CD4-positive, alpha-beta T cell treated with Interleukin-12 subunit alpha and Interleukin-12 subunit beta, for 1 hour (primary cell): ENCODE data around the gene WWTR1.

Experiments
- DNase-seq: peaks from one replicate; pipeline ENCODE4 v3.0.0-alpha.2; 2020

WWTR1 gene

GRCh38 chr3:149589332-149589731 is 68.5 kb downstream of the WWTR1 start:
- no peak for DNase-seq

- DNase-seq = no peak
These were observed 68.9 kb downstream of the WWTR1 start for GRCh38 chr3:149588909-149589308.

GRCh38 chr3:149587383-149587782 is 70.4 kb downstream of the WWTR1 start:
- no peak for DNase-seq

- no peak for DNase-seq
These were observed 71.0 kb downstream of the WWTR1 start for GRCh38 chr3:149586871-149587270.

GRCh38 chr3:149585401-149585726 is 72.5 kb downstream of the WWTR1 start:
- no peak for DNase-seq

- no peak for DNase-seq
These were observed 73.7 kb downstream of the WWTR1 start for GRCh38 chr3:149583921-149584635.

- DNase-seq = no peak
These were observed 75.4 kb downstream of the WWTR1 start for GRCh38 chr3:149582395-149582794.

GRCh38 chr3:149581681-149582370 is 76.0 kb downstream of the WWTR1 start:
- DNase-seq = no peak

- DNase-seq = no peak
These were observed 76.6 kb downstream of the WWTR1 start for GRCh38 chr3:149581248-149581647.

- DNase-seq = no peak
These were observed 77.8 kb downstream of the WWTR1 start for GRCh38 chr3:149579838-149580542.

GRCh38 chr3:149579161-149579560 is 78.7 kb downstream of the WWTR1 start:
- no peak for DNase-seq

GRCh38 chr3:149577801-149578200 is 80.0 kb downstream of the WWTR1 start:
- DNase-seq = no peak

GRCh38 chr3:149575961-149576564 is 81.8 kb downstream of the WWTR1 start:
- no peak for DNase-seq

GRCh38 chr3:149575213-149575960 is 82.4 kb downstream of the WWTR1 start:
- no peak for DNase-seq

GRCh38 chr3:149572796-149573414 is 84.9 kb downstream of the WWTR1 start:
- no peak for DNase-seq

- DNase-seq = no peak
These were observed 86.4 kb downstream of the WWTR1 start for GRCh38 chr3:149571381-149571780.

GRCh38 chr3:149570016-149570415 is 87.8 kb downstream of the WWTR1 start:
- DNase-seq = no peak

- no peak for DNase-seq
These were observed 90.4 kb downstream of the WWTR1 start for GRCh38 chr3:149567381-149567780.

GRCh38 chr3:149566292-149566975 is 91.4 kb downstream of the WWTR1 start:
- DNase-seq = no peak

GRCh38 chr3:149564079-149564478 is 93.7 kb downstream of the WWTR1 start:
- no peak for DNase-seq

- DNase-seq = no peak
These were observed 94.7 kb downstream of the WWTR1 start for GRCh38 chr3:149563114-149563513.

- DNase-seq = no peak
These were observed 97.2 kb downstream of the WWTR1 start for GRCh38 chr3:149560617-149561016.
